H1 (cell line): ENCODE results near the gene CALCR. TPM values are rescaled to one million over a fixed set of nuclear protein-coding genes. Genes with fewer than 3 reads are reported as not detected.

Experiments
- CTCF ChIA-PET: fragments of 300-600 bp; sonication (Branson Sonifier 250); formaldehyde crosslinking; loops from one replicate; lab custom pipeline; 2021; ENCODE audit not compliant: partially characterized antibody; lab: Charles Lee
- POLR2A ChIA-PET: fragments of 300-600 bp; sonication (Branson Sonifier 250); formaldehyde crosslinking; loops from one replicate; lab custom pipeline; 2021; ENCODE audit warnings: inconsistent platforms; ENCODE audit not compliant: partially characterized antibody; lab: Charles Lee
- DNase-seq, 2 experiments: peaks; one replicate each; pipeline versions ENCODE4 v3.0.0 to v3.0.0-alpha.2; 2010 to 2022; ENCODE audit warnings: low spot score in 2 of 2, low read depth in 1 of 2, mixed read lengths in 1 of 2
- FAIRE-seq: peaks from 2 replicates; lab custom pipeline; 2011; peaks lifted over from hg19 to GRCh38; lab: Jason Lieb, UNC
- H2AFZ ChIP-seq: 2 replicates; pipeline ENCODE4 v1.8.1; 2012; ENCODE audit warnings: low read length, inconsistent platforms
- H2AK5ac ChIP-seq: 2 replicates; pipeline ENCODE4 v1.6.1; 2013; ENCODE audit warnings: low read depth, low read length
- H2BK120ac ChIP-seq: replicated peaks from 2 replicates; pipeline ENCODE3; 2013; ENCODE audit warnings: low read depth, low read length, inconsistent platforms
- H2BK12ac ChIP-seq: 2 replicates; pipeline ENCODE4 v1.6.1; 2013; ENCODE audit warnings: low read depth, low read length
- H2BK15ac ChIP-seq: 2 replicates; pipeline ENCODE4 v1.6.1; 2013; ENCODE audit warnings: low read length
- H2BK20ac ChIP-seq: 2 replicates; pipeline ENCODE4 v1.6.1; 2013; ENCODE audit warnings: low read length
- H2BK5ac ChIP-seq: 2 replicates; pipeline ENCODE4 v1.6.1; 2013; ENCODE audit warnings: low read depth, low read length
- H3K14ac ChIP-seq: 2 replicates; pipeline ENCODE4 v1.6.1; 2013; ENCODE audit warnings: inconsistent platforms; ENCODE audit not compliant: insufficient read length
- H3K18ac ChIP-seq: 2 replicates; pipeline ENCODE4 v1.6.1; 2013; ENCODE audit warnings: low read length; ENCODE audit errors: extremely low read depth
- H3K23ac ChIP-seq: 2 replicates; pipeline ENCODE4 v1.6.1; 2013; ENCODE audit warnings: inconsistent platforms; ENCODE audit not compliant: insufficient read length
- H3K23me2 ChIP-seq: 2 replicates; pipeline ENCODE4 v1.6.1; 2013; ENCODE audit warnings: low read depth, low read length
- H3K27ac ChIP-seq: 2 replicates; pipeline ENCODE4 v1.6.1; 2011; ENCODE audit warnings: low read depth, low read length, inconsistent platforms
- H3K27me3 ChIP-seq, 4 experiments: replicated peaks in 1 of 4; 1 replicate in 1 of 4; 2 replicates in 3 of 4; pipeline versions ENCODE4 v1.6.1 to v1.8.1; 2011 to 2013; ENCODE audit warnings: low read length in 3 of 4, mild to moderate bottlenecking in 3 of 4, inconsistent platforms in 2 of 4, mixed read lengths in 2 of 4, moderate library complexity in 1 of 4; ENCODE audit not compliant: control insufficient read depth in 3 of 4, insufficient read depth in 3 of 4; ENCODE audit errors: extremely low read depth in 1 of 4
- H3K36me3 ChIP-seq, 4 experiments: 2 replicates each; pipeline versions ENCODE4 v1.6.1 to v1.8.1; 2011 to 2013; ENCODE audit warnings: mild to moderate bottlenecking in 4 of 4, low read length in 3 of 4, moderate library complexity in 2 of 4, control low read depth in 1 of 4, inconsistent platforms in 1 of 4; ENCODE audit not compliant: insufficient read depth in 4 of 4, control insufficient read depth in 2 of 4
- H3K4ac ChIP-seq: replicated peaks from 2 replicates; pipeline ENCODE3; 2013; ENCODE audit warnings: low read length, low read depth, mixed read lengths, inconsistent platforms; ENCODE audit not compliant: insufficient read length
- H3K4me1 ChIP-seq, 4 experiments: replicated peaks in 1 of 4; 1 replicate in 1 of 4; 2 replicates in 3 of 4; pipeline versions ENCODE4 v1.6.1 to v1.8.1; 2011 to 2013; ENCODE audit warnings: low read length in 3 of 4, inconsistent platforms in 2 of 4, mixed read lengths in 1 of 4; ENCODE audit not compliant: insufficient read depth in 4 of 4, control insufficient read depth in 3 of 4
- H3K4me2 ChIP-seq, 2 experiments: 2 replicates each; pipeline versions ENCODE4 v1.6.1 to v1.8.1; 2011 to 2013; ENCODE audit warnings: low read depth in 2 of 2, low read length in 2 of 2, control low read depth in 1 of 2, inconsistent platforms in 1 of 2, mild to moderate bottlenecking in 1 of 2; ENCODE audit not compliant: insufficient read depth in 1 of 2
- H3K4me3 ChIP-seq, 4 experiments: fragments of 200-600, 300-600 bp in 1 of 4; sonication (generic), shearing (Covaris generic), sonication (Bioruptor Twin) in 1 of 4; 2 replicates each; pipeline versions ENCODE4 v1.5.1 to v1.8.1; 2011 to 2016; ENCODE audit warnings: low read length in 4 of 4, low read depth in 3 of 4, control low read depth in 2 of 4, inconsistent platforms in 2 of 4, mild to moderate bottlenecking in 2 of 4, mixed read lengths in 1 of 4, moderate library complexity in 1 of 4; ENCODE audit not compliant: insufficient read depth in 2 of 4; ENCODE audit errors: extremely low read depth in 1 of 4
- H3K56ac ChIP-seq: replicated peaks from 2 replicates; pipeline ENCODE3; 2013; ENCODE audit warnings: low read depth, mild to moderate bottlenecking, mixed read lengths, low read length, inconsistent platforms; ENCODE audit not compliant: insufficient read length
- H3K79me1 ChIP-seq: 2 replicates; pipeline ENCODE4 v1.6.1; 2013; ENCODE audit warnings: low read depth, low read length, control low read depth
- H3K79me2 ChIP-seq, 2 experiments: 2 replicates each; pipeline versions ENCODE4 v1.6.1 to v1.8.1; 2012 to 2013; ENCODE audit warnings: low read length in 2 of 2, mild to moderate bottlenecking in 2 of 2, inconsistent platforms in 1 of 2; ENCODE audit not compliant: insufficient read depth in 2 of 2, control insufficient read depth in 1 of 2
- H3K9ac ChIP-seq, 4 experiments: replicated peaks in 1 of 4; 1 replicate in 1 of 4; 2 replicates in 3 of 4; pipeline versions ENCODE4 v1.6.1 to v1.8.1; 2011 to 2013; ENCODE audit warnings: low read depth in 3 of 4, low read length in 3 of 4, control low read depth in 2 of 4, mild to moderate bottlenecking in 2 of 4, moderate library complexity in 2 of 4, inconsistent platforms in 1 of 4; ENCODE audit errors: extremely low read depth in 1 of 4
- H3K9me3 ChIP-seq, 2 experiments: 2 replicates each; pipeline versions ENCODE4 v1.6.1 to v1.8.1; 2012 to 2013; ENCODE audit warnings: mild to moderate bottlenecking in 2 of 2, moderate library complexity in 2 of 2, control low read depth in 1 of 2, inconsistent platforms in 1 of 2, low read depth in 1 of 2, low read length in 1 of 2, mixed read lengths in 1 of 2; ENCODE audit not compliant: insufficient read depth in 2 of 2
- H4K20me1 ChIP-seq, 2 experiments: replicated peaks in 1 of 2; 2 replicates each; pipeline versions ENCODE3 to v1.8.1; 2011 to 2013; ENCODE audit warnings: inconsistent platforms in 2 of 2, low read length in 2 of 2, mild to moderate bottlenecking in 1 of 2; ENCODE audit not compliant: insufficient read depth in 2 of 2, control insufficient read depth in 1 of 2
- H4K5ac ChIP-seq: 2 replicates; pipeline ENCODE4 v1.6.1; 2013; ENCODE audit warnings: low read length, low read depth, mixed read lengths, inconsistent platforms; ENCODE audit not compliant: insufficient read length
- H4K8ac ChIP-seq: 2 replicates; pipeline ENCODE4 v1.8.0; 2013; ENCODE audit warnings: mild to moderate bottlenecking, moderate library complexity, low read length, inconsistent platforms; ENCODE audit not compliant: insufficient read depth; ENCODE audit errors: extremely low read depth
- H4K91ac ChIP-seq: replicated peaks from 2 replicates; pipeline ENCODE3; 2013; ENCODE audit warnings: low read length, mixed read lengths, inconsistent platforms; ENCODE audit not compliant: insufficient read length
- CTCF ChIP-seq, 3 experiments: IDR thresholded peaks; 1 replicate in 2 of 3; 2 replicates in 1 of 3; pipeline versions ENCODE4 v1.5.1 to v1.6.1; 2011; ENCODE audit warnings: low read length in 3 of 3, mild to moderate bottlenecking in 3 of 3, inconsistent platforms in 2 of 3, low read depth in 1 of 3, moderate library complexity in 1 of 3; ENCODE audit not compliant: insufficient read depth in 1 of 3; ENCODE audit errors: control extremely low read depth in 1 of 3
- MAX ChIP-seq: IDR thresholded peaks from 2 replicates; pipeline ENCODE4 v1.6.1; 2012; ENCODE audit warnings: inconsistent platforms
- RAD21 ChIP-seq, 2 experiments: IDR thresholded peaks in 1 of 2; conservative IDR thresholded peaks in 1 of 2; 2 replicates each; pipeline ENCODE4 v1.6.1; 2011; ENCODE audit warnings: low read depth in 2 of 2, low read length in 2 of 2, improper control_type of control experiment in 1 of 2, inconsistent platforms in 1 of 2, mild to moderate bottlenecking in 1 of 2, moderate library complexity in 1 of 2
- SP4 ChIP-seq: IDR thresholded peaks from 2 replicates; pipeline ENCODE4 v1.6.1; 2012; ENCODE audit warnings: low read length, inconsistent platforms
- WGBS, 2 experiments: shearing (Covaris generic) in 1 of 2; methylation state at CpG; one replicate each; pipeline versions ENCODE4 v1.1.6 to v1.1.7; 2013 to 2015; ENCODE audit warnings: low lambda C conversion rate in 2 of 2, mixed read lengths in 2 of 2, inconsistent platforms in 1 of 2, low coverage in 1 of 2, missing lambda C conversion rate in 1 of 2; ENCODE audit not compliant: insufficient replicate concordance in 2 of 2, insufficient coverage in 1 of 2, insufficient read length in 1 of 2; ENCODE audit errors: extremely low coverage in 1 of 2, missing lambda C conversion rate in 1 of 2; 5-methylcytosine and 5-hydroxymethylcytosine counted together
- polyA plus RNA-seq, 7 experiments: library from polyadenylated mRNA; depleted of rRNA in 3 of 7; stranded (reverse) in 5 of 7; unstranded in 2 of 7; fragments of >200 nt in 5 of 7; fragments of 200-250 nt in 2 of 7; gene quantifications; 1 replicate in 5 of 7; 2 replicates in 1 of 7; 4 replicates in 1 of 7; pipeline versions ENCODE4 v1.2.1 to v1.2.3, GENCODE V29; 2011 to 2013; ENCODE audit warnings: missing spikeins in 2 of 7, mixed read lengths in 2 of 7
- total RNA-seq: library from RNA; stranded (reverse); fragmentation: NEBNext Ultra II Directional; extraction: Animal tissue kit (Norgen Biotek cat#: 25700); gene quantifications from 2 replicates; pipeline ENCODE4 v1.2.1, GENCODE V29; 2021

CALCR gene
- total and polyA plus RNA-seq, 2 of the 8 experiments (the other 6 are each of a cell fraction or from before 2014, with no cell fraction given): 1.0 to 3.6 TPM

- no peak overlapping the region for H3K4ac ChIP-seq
- peak overlapping the region; percentile 60; the same call in 1 of the 2 replicates for H2BK12ac ChIP-seq
- peak; percentile 72 to 90 (median 83) for TF ChIP-seq CTCF (IDR thresholded peaks at IDR 0.05; ENCODE audit: control extremely low read depth in 1 of 3, insufficient read depth in 1 of 3, low read depth in 1 of 3, low read length in 3 of 3)
- TF ChIP-seq RAD21 (IDR thresholded peaks at IDR 0.05 in 1 of 2, conservative IDR thresholded peaks at IDR 0.05 in 1 of 2; ENCODE audit: low read depth in 2 of 2, low read length in 2 of 2): peak; percentile 75 to 77
- no peak for TF ChIP-seq SP4
- peak; percentile 53 for TF ChIP-seq MAX
- no peaks in the 10 kb centered on the region for H3K27me3 ChIP-seq
- POLR2A ChIA-PET: interaction anchor here (1.2 kb wide), 1 partner anchor 108 kb away, joined by 5 read pairs; no protein-coding TSS in a partner anchor
- H2BK15ac ChIP-seq: no peak overlapping the region
- H4K20me1 ChIP-seq: no peaks in the 10 kb centered on the region
- no peak overlapping the region for H3K4me3 ChIP-seq
- no peak overlapping the region for H3K27ac ChIP-seq
- no peaks in the 10 kb centered on the region for H3K4me1 ChIP-seq
- peak overlapping the region; percentile 53; the same call in 1 of the 2 replicates for H4K8ac ChIP-seq
- no peaks in the 10 kb centered on the region for H3K36me3 ChIP-seq
- no peaks in the 10 kb centered on the region for H3K79me2 ChIP-seq
- peak; percentile 17 to 81 for DNase-seq
- no peaks in the 10 kb centered on the region for H3K9me3 ChIP-seq
- no peak overlapping the region for H2BK20ac ChIP-seq
- H2AK5ac ChIP-seq: no peak overlapping the region
- peak; percentile 62 for FAIRE-seq
- no peak overlapping the region for H3K23ac ChIP-seq
- no peak overlapping the region for H2BK120ac ChIP-seq
- H4K5ac ChIP-seq: peak overlapping the region; percentile 10
- 58% methylated on average over 6 of the region's 6 CpGs; no CpG with 5 or more reads in 1 of the 2 experiments for WGBS, 2 experiments
- peak overlapping the region; percentile 68; the same call in 1 of the 2 replicates for H2AFZ ChIP-seq
- CTCF ChIA-PET: interaction anchor here (0.6 to 4.3 kb wide), 37 partner anchors 10 to 580 kb away, joined by 3 to 77 read pairs (median 4); no protein-coding TSS in a partner anchor
- H3K9ac ChIP-seq: no peak overlapping the region
- no peak overlapping the region for H3K4me2 ChIP-seq
- no peak overlapping the region for H3K56ac ChIP-seq
- no peak overlapping the region; the same call in 1 of the 2 replicates for H3K18ac ChIP-seq
- H2BK5ac ChIP-seq: no peak overlapping the region; the same call in 1 of the 2 replicates
- no peaks in the 10 kb centered on the region for H3K79me1 ChIP-seq
- H3K23me2 ChIP-seq: no peaks in the 10 kb centered on the region; the same call in 1 of the 2 replicates
- H4K91ac ChIP-seq: peak overlapping the region; percentile 49
- no peak overlapping the region for H3K14ac ChIP-seq
These were observed 131.9 kb downstream of the CALCR start for GRCh38 chr7:93442478-93443224.
